ENCODE data around the gene FLACC1.

The FLACC1 gene

DNA sequence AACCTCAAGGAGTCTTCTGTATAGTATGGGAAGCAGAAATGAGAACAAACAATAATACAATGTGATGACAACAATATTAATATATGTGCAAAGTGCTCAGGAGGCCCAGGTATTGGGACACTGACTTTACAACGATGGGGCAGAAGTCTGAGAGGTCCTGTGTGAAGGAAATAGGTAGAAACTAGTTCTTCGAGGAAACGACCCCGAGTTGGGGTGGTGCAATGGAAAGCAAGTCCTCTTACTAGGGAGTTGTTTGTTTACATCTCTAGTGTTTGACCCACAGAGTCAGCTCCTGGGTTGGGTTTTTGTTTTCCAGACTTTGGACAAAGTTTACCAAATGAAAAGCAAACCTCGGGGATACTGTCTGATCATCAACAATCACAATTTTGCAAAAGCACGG lies 80.6 kb downstream of the FLACC1 start:
- no peak for DNase-seq (ENCODE audit: low spot score)

GRCh38 chr2:201275990-201276389 lies 81.2 kb downstream of the FLACC1 start:
- DNase-seq (ENCODE audit: low spot score) = no peak

DNA sequence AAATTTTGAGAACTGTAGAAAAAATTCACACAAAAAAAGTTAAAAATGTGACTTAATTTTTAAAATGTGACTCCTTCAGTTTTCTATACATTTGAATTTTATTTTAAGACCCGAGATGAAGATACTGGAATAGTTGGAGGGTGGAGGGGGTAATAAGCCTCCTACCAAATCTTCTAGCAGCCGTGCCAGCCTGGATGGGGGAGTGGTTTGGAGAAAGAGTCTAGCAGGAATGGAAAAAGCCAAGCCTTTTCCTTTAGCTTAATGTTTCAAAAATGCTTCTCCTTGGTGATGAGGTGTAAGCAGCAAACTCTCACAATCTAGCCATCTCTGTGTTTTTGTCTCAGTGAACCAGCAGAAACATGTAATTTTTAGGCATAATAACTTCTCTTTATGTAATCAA lies 82.1 kb downstream of the FLACC1 start:
- no peak for DNase-seq (ENCODE audit: low spot score)

DNA sequence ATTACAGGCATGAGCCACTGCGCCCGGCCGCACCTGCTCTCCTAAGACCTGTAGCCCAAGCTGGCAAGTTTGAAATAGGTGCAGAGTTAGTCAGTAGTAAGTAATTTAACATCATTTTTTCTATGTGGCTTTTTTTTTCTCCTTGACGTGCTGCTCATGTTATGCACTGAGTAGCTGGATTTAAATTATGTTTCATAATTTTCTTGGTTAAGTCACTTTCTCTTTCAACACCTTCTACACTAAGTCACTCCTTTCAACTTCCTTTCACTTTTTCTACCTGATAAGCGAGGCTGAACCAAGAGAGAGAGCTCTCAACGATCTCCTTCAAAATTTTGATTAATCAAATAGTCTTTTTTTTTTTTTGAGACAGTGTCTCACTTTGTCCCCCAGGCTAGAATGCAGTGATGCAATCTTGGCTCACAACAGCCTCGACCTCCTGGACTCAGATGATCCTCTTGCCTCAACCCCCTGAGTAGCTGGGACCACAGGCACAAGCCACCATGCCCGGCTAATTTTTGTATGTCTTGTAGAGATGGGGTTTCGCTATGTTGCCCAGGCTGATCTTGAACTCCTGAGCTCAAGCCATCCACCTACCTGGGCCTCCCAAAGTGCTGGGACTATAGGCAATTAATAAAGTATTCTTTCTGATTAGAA lies 83.7 kb downstream of the FLACC1 start:
- no peak for DNase-seq (ENCODE audit: low spot score)

- DNase-seq (ENCODE audit: low spot score) = no peak
Measured at GRCh38 chr2:201271917-201272316, 85.2 kb downstream of the FLACC1 start.

DNA sequence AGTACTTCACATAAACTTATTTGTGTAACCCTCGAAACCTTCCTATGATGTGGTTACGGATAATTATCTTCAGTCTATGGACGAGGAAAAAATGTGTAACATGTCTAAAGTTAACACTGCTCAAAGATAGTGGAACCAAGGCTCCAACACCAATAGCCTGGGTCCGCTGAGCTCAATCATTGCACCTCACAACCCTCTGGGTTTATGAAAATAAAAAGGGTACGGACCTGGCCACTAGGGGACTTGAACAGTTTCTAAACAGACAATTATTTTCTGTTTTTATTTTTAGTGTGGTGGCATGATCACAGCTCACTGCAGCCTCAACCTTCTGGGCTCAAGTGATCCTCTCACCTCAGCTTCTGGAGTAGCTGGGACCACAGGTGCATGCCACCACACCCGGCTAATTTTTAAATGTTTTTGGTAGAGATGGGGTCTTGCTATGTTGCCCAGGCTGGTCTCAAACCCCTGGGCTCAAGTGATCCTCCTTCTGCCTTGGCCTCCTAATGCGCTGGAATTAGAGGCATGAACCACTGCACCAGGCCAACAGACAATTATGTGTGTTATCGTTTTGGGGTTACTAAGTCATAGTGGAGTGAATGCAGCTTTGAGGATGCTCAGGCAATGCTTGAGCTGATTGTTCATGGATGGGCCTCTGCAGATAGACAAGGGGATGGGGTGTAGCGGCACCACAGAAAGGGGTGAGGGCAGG lies 86.7 kb downstream of the FLACC1 start:
- no peak for DNase-seq (ENCODE audit: low spot score)

- DNase-seq (ENCODE audit: low spot score) = peak; percentile 52
Measured at GRCh38 chr2:201269764-201270163, 87.4 kb downstream of the FLACC1 start.

DNA sequence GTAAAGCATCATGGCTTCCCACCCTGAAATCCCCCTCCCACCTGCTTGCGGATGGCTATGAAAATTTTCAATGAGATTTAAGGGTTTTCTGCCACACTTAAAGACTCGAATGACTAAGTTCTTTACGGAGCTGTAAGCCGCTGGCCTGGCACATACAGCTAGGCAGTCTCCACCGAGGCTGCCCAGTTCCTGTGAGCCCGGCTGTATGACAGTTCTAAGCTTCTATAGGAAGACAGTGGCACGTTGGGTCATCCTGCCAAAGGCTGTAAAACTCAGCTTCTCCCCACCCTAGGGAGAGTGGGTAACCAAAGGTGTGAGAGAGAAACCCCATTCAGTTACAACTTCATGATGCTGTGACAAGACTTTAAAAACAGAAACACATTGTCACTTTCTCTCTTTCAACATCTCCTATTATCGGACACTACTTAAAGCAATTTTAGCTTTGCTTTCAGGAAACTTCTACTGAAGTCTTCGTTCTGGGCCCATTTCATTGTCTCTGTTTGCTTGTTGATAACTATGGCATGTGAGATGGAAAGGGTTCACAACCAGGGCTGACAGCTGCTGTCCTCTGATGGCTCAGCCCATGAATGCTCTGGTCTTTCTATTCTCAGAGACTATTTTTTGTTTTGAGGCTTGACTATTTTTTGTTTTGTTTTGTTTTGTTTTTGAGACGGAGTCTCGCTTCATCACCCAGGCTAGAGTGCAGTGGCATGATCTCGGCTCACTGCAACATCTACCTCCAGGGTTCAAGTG lies 89.7 kb downstream of the FLACC1 start:
- no peak for DNase-seq (ENCODE audit: low spot score)

DNA sequence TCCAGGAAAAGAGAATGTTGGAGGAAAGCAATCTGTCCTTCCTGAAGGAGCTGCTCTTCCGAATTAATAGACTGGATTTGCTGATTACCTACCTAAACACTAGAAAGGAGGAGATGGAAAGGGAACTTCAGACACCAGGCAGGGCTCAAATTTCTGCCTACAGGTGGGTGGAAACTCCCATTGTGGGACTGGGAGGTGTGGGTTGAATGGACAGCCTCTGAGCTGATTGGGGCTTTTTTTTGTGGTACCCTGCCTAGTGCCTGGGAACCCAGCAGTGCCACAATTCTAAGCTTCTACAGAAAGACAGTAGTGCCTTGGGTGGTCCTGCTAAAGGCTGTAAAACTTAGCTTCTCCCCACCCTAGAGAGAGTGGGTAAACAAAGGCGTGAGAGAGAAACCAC lies 90.5 kb downstream of the FLACC1 start:
- DNase-seq (ENCODE audit: low spot score) = no peak

- DNase-seq (ENCODE audit: low spot score) = no peak
Measured at GRCh38 chr2:201264472-201265173, 92.5 kb downstream of the FLACC1 start.

DNA sequence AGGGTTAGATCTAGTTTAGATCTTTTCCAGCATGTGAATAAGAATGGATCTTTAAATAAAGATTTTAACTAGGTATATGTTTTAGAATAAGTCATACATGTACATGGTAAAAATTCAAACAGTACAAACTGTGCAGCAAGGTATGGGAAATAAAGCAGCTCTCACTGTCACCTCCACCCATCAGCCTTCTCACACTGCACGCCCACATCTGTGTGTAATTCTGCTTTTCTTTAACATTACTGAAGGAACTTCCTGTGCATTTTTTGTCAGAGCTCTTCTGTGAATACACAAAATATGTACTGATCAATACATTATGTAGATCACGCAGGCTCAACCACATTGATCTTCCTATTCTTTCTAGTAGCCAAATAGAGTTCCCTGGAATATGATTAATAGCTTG lies 93.4 kb downstream of the FLACC1 start:
- DNase-seq (ENCODE audit: low spot score) = no peak

- no peak for DNase-seq (ENCODE audit: low spot score)
Measured at GRCh38 chr2:201262718-201263117, 94.4 kb downstream of the FLACC1 start.

DNA sequence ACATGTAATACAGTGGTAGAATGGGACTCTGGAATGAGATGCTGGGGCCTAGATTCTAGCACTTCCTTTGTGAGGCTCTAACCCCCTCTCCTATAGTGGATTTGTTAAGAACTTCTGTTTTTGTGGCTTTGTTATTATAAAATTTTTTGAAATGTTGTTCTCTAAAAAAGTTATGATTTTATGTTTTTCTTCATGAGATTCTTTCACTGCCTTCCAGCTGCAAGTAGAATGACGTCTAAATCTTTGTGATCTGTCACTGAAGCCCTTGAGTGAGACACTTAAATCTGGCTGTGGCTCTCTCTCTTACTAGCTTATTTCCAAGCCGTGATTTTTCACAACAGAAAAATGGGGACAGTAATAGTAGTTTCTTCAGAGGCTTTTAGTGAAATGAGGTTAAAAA lies 95.2 kb downstream of the FLACC1 start:
- no peak for DNase-seq (ENCODE audit: low spot score)

GRCh38 chr2:201261471-201261870 lies 95.7 kb downstream of the FLACC1 start:
- no peak for DNase-seq (ENCODE audit: low spot score)

GRCh38 chr2:201260302-201260800 lies 96.8 kb downstream of the FLACC1 start, which contains the start of gene CASP8:
Gene CASP8 (plus strand): TSS chr2:201260536. CDS start chr2:201266487, 5,951 bp downstream.
- DNase-seq (ENCODE audit: low spot score) = peak; percentile 66

GRCh38 chr2:201258666-201259615 lies 98.2 kb downstream of the FLACC1 start:
- no peak for DNase-seq (ENCODE audit: low spot score)

DNA sequence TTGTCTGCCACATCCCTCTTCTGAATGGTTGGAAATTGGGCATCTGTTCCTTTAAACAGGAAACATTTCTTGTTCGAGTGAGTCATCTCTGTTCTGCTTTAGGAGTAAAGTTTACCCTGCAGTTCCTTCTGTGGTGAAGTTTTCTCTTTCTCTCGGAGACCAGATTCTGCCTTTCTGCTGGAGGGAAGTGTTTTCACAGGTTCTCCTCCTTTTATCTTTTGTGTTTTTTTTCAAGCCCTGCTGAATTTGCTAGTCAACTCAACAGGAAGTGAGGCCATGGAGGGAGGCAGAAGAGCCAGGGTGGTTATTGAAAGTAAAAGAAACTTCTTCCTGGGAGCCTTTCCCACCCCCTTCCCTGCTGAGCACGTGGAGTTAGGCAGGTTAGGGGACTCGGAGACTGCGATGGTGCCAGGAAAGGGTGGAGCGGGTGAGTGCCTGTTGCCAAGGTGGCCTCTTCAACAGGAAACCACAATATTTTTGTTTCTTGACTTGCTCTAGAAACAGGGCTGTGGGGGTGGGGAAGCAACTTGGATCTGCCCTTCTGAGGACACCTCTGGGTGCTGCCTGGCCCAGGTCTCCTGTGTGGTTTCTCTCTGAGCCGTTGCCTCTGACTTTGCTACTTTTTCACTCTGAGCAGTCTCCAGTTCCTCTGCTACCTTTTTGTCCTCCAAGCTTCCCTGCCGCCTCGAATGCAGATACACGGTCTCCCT lies 99.0 kb downstream of the FLACC1 start:
- peak; percentile 46 for DNase-seq (ENCODE audit: low spot score)

GRCh38 chr2:201257381-201257955 lies 99.7 kb downstream of the FLACC1 start:
- DNase-seq (ENCODE audit: low spot score) = no peak

DNA sequence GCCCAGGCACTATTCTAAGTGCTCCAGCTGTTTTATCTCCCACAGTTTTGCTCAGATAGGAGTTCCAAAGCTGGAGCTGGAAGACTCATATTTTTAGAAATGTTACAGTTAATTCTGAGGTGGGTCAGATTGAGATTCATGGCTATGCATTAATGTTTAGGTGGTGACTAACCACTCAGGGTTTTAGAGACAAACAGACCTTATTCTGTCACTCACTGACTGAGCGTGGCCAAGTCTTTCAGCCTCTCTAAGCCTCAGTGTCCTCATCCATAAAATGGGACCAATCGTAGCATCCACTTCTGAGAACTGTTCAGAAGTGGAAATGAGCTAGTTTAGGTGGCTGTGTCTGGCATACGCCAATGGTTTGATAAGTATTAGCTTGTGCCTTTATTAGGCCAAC lies 101.1 kb downstream of the FLACC1 start:
- no peak for DNase-seq (ENCODE audit: low spot score)

GRCh38 chr2:201255408-201256033 lies 101.6 kb downstream of the FLACC1 start:
- no peak for DNase-seq (ENCODE audit: low spot score)
